Measurements from ENCODE around the gene TBXAS1. TPM values are rescaled to one million over a fixed set of nuclear protein-coding genes. Genes with fewer than 3 reads are reported as not detected.

Gene TBXAS1
- total RNA-seq, 1 experiment from 2014 or later: not detected

DNA sequence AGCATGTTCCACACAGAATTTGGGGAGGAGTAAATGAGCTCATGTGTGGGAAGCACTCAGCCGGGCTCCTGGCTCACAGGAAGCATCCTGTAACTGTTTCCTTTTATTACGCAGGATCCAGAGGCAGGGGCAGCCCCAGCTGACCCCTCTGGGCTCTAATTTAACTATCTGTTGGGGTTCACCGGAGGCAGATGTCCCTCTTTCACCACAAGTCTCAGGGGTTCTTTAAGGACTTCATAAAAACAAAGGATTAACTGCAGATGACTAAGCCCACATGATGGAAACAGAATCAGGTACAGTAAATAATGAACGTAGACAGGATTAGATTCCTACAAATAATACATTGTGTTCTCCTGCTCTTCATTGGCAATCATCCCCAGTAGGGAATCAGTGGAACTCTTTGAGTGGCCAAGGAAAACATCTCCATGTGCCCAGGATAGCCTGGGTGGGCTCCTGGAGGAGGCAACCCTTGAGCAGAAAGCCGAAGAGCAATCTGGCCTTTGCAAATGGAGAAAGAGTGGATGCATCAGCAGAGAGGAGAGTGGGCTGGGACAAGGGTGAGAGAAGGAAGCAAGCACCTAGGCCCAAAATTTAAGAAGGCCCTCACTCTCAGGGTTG is 24.6 kb downstream of the TBXAS1 start:
- Histone ChIP-seq H4K20me1 (ENCODE audit: insufficient read depth, low read depth, low read length) (no peaks in the 10 kb centered on the region), H3K27me3 (ENCODE audit: low read length) (no peaks in the 10 kb centered on the region), H3K4me3 (ENCODE audit: low read length) (no peak overlapping the region), H3K79me2 (ENCODE audit: low read length) (no peaks in the 10 kb centered on the region), H3K4me1 (ENCODE audit: low read length) (no peaks in the 10 kb centered on the region), H3K9me3 (ENCODE audit: low read length) (no peaks in the 10 kb centered on the region), H3K9me2 (replicated peaks; ENCODE audit: insufficient read depth, low read length) (no peaks in the 10 kb centered on the region), H3K27ac (ENCODE audit: low read length) (no peak overlapping the region), H2AFZ (ENCODE audit: low read length) (no peak overlapping the region), H3K4me2 (ENCODE audit: low read depth, low read length, poor library complexity, severe bottlenecking) (no peak overlapping the region), H3K36me3 (ENCODE audit: insufficient read depth, low read length) (no peaks in the 10 kb centered on the region), H3K9ac (ENCODE audit: low read length) (no peak overlapping the region)
- no peak for DNase-seq

DNA sequence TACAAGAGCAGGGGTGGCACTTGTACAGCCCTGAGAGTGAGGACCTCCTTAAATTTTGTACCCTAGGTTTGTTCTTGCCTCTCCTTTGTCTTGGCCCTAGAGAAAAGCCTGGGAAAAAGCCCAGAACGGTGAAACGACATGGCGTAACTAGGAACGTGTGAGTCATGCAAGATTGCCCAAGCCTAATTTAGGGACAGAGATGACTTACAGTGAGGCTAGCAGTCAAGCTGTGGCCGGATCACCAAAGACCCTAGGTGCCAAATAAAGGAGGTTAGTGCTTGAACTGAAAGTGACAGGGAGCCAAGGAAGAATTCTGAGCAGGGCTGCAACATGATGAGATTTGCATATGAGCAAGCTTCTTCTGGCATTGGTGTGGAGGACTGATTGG is 25.1 kb downstream of the TBXAS1 start:
- Histone ChIP-seq H3K4me2 (ENCODE audit: low read depth, low read length, poor library complexity, severe bottlenecking) (no peak overlapping the region), H3K9ac (ENCODE audit: low read length) (no peak overlapping the region), H3K4me1 (ENCODE audit: low read length) (no peaks in the 10 kb centered on the region)

DNA sequence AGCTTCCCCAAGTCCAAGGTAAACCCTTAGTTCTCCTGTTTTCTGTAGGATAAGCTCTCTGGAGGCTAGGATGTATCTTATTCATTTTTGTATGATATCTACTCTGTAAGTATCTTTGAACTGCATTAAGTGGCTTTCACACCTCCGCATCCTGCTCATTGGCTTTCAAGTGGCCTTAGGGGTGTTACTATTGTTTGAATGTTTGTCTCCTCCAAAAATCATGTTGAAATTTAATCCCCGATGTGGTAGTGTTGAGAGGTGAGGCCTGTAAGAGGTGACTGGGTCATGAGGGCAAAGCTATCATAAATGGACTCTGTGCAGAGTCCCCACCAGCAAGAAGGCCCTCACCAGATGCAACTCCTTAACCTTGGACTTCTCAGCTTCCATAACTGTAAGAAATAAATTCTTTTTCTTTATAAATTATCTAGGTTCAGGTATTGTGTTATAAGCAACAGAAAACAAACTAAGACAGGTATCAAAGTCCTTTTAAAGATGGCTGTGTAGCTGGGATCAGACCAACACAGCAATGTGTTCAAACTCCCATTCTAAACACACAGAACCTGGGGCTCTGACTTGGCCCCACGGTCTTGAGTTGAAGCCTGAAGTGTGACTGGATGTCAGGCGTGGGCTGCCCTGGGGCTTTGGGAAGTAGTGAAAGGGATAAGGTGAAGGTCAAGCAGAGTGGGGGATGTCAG is 25.9 kb downstream of the TBXAS1 start:
- H3K4me1 ChIP-seq (ENCODE audit: low read length): no peaks in the 10 kb centered on the region
- H4K20me1 ChIP-seq (ENCODE audit: insufficient read depth, low read depth, low read length): no peaks in the 10 kb centered on the region
- H3K36me3 ChIP-seq (ENCODE audit: insufficient read depth, low read length): no peaks in the 10 kb centered on the region
- no peak overlapping the region for H3K9ac ChIP-seq (ENCODE audit: low read length)
- H3K9me3 ChIP-seq (ENCODE audit: low read length): no peaks in the 10 kb centered on the region
- H3K9me2 ChIP-seq (replicated peaks; ENCODE audit: insufficient read depth, low read length): no peaks in the 10 kb centered on the region
- no peak for DNase-seq
- H3K4me3 ChIP-seq (ENCODE audit: low read length): no peak overlapping the region
- no peak overlapping the region for H3K4me2 ChIP-seq (ENCODE audit: low read depth, low read length, poor library complexity, severe bottlenecking)
- no peaks in the 10 kb centered on the region for H3K27me3 ChIP-seq (ENCODE audit: low read length)
- no peak overlapping the region for H3K27ac ChIP-seq (ENCODE audit: low read length)
- no peaks in the 10 kb centered on the region for H3K79me2 ChIP-seq (ENCODE audit: low read length)
- H2AFZ ChIP-seq (ENCODE audit: low read length): no peak overlapping the region

More for the DNA sequence above, 25.1 kb downstream of the TBXAS1 start:
- no peaks in the 10 kb centered on the region for H3K27me3 ChIP-seq (ENCODE audit: low read length)
- no peaks in the 10 kb centered on the region for H3K79me2 ChIP-seq (ENCODE audit: low read length)
- H3K36me3 ChIP-seq (ENCODE audit: insufficient read depth, low read length): no peaks in the 10 kb centered on the region
- DNase-seq: no peak
- H2AFZ ChIP-seq (ENCODE audit: low read length): no peak overlapping the region
- H4K20me1 ChIP-seq (ENCODE audit: insufficient read depth, low read depth, low read length): no peaks in the 10 kb centered on the region
- no peaks in the 10 kb centered on the region for H3K9me3 ChIP-seq (ENCODE audit: low read length)
- no peaks in the 10 kb centered on the region for H3K9me2 ChIP-seq (replicated peaks; ENCODE audit: insufficient read depth, low read length)
- H3K27ac ChIP-seq (ENCODE audit: low read length): no peak overlapping the region
- no peak overlapping the region for H3K4me3 ChIP-seq (ENCODE audit: low read length)

DNA sequence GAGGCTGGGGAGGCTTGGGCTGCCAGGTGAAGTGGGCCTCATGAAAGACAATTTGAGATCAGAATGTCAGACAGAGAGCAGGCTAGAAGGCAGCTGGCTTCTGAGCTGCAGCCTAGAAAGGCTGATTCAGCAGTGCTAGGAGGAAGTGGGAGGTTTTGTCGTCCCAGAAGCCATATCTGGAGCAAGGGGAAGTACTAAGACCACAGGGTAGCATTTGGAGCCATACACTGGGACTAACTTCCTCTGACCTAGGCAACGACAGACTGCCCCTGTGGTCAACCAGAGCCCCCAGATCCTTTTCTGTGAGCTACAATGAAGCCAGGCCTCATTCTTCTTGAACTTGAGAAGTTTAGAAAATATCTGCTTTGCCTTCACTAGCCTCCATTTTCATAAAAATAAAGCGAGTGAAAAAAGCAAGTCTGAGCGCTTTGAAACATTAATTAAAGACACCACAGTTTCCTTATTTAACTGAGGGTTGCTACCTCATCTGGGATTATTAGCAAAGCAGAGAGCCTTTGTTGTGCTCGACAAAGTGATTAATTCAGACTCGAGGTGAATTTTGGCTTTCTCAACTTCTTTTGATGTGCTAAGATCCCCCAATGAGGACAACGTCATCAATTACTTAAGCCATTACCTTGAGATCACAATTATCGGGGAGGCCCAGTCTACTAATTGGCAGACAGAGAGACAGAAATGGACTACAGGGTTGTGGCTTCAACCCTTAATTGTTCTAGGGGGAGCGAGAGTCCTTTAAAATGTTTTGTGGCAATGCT is 26.6 kb downstream of the TBXAS1 start:
- H3K9me2 ChIP-seq (replicated peaks; ENCODE audit: insufficient read depth, low read length): no peaks in the 10 kb centered on the region
- H2AFZ ChIP-seq (ENCODE audit: low read length): no peak overlapping the region
- no peak overlapping the region for H3K9ac ChIP-seq (ENCODE audit: low read length)
- DNase-seq: peak; percentile 17
- H4K20me1 ChIP-seq (ENCODE audit: insufficient read depth, low read depth, low read length): no peaks in the 10 kb centered on the region
- H3K9me3 ChIP-seq (ENCODE audit: low read length): no peaks in the 10 kb centered on the region
- no peak overlapping the region for H3K4me2 ChIP-seq (ENCODE audit: low read depth, low read length, poor library complexity, severe bottlenecking)
- no peaks in the 10 kb centered on the region for H3K36me3 ChIP-seq (ENCODE audit: insufficient read depth, low read length)
- no peak overlapping the region for H3K27ac ChIP-seq (ENCODE audit: low read length)
- no peaks in the 10 kb centered on the region for H3K27me3 ChIP-seq (ENCODE audit: low read length)
- H3K79me2 ChIP-seq (ENCODE audit: low read length): no peaks in the 10 kb centered on the region
- H3K4me3 ChIP-seq (ENCODE audit: low read length): no peak overlapping the region
- no peaks in the 10 kb centered on the region for H3K4me1 ChIP-seq (ENCODE audit: low read length)

DNA sequence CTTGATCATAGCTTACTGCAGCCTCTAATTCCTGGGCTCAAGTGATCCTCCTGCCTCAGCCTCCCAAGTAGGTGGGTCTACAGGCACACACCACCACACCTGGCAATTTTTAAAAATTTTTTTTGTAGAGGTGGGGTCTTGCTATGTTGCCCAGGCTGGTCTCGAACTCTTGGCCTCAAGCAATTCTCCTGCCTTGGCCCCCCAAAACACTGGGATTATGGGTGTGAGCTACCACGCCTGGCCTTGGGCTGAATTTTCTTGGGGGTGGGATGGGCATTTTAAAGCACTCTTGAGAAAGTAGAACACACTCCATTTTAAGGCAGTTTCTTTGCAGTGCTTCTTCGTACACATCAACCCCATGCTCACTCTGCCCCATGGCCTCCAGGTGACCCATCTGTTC is 28.7 kb downstream of the TBXAS1 start:
- Histone ChIP-seq H3K36me3 (ENCODE audit: insufficient read depth, low read length) (no peaks in the 10 kb centered on the region), H3K9me2 (replicated peaks; ENCODE audit: insufficient read depth, low read length) (no peaks in the 10 kb centered on the region), H3K79me2 (ENCODE audit: low read length) (no peaks in the 10 kb centered on the region), H3K9ac (ENCODE audit: low read length) (no peak overlapping the region), H4K20me1 (ENCODE audit: insufficient read depth, low read depth, low read length) (no peaks in the 10 kb centered on the region), H3K4me2 (ENCODE audit: low read depth, low read length, poor library complexity, severe bottlenecking) (no peak overlapping the region), H3K9me3 (ENCODE audit: low read length) (no peaks in the 10 kb centered on the region), H3K4me1 (ENCODE audit: low read length) (no peaks in the 10 kb centered on the region), H3K27me3 (ENCODE audit: low read length) (no peaks in the 10 kb centered on the region), H3K4me3 (ENCODE audit: low read length) (no peak overlapping the region), H3K27ac (ENCODE audit: low read length) (no peak overlapping the region), H2AFZ (ENCODE audit: low read length) (no peak overlapping the region)
- peak; percentile 7 for DNase-seq

DNA sequence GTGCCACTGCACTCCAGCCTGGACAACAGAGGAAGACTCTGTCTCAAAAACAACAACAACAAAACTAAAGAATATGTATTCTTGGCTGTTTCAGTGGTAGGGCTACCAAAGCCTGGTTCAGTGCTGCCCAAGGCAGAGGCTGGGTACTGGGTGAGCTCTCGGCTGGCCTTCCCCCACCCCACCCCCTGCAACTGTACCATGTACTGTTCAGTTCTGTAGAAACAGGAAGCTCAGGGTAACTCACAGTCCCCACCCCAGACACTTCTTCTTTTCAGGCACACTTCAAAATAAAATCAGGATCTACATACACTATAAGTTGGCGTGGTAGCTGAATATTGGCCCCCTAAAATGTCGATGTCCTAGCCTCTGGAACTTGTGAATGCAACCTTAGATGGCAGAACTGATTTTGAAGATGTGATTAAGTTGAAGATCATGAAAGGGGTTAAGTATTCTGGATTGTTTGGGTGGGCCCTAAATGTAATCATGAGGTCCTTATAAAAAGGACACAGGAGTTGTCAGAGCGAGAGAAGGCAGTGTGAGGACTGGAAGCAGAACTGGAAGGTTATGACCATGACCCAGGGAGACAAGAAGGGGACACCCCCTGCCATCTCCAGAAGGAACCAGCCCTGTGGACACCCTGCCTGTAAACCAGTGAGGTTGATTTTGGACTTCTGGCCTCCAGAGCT is 31.2 kb downstream of the TBXAS1 start:
- H3K36me3 ChIP-seq (ENCODE audit: insufficient read depth, low read length): no peaks in the 10 kb centered on the region
- no peaks in the 10 kb centered on the region for H3K4me1 ChIP-seq (ENCODE audit: low read length)
- DNase-seq: no peak
- no peaks in the 10 kb centered on the region for H4K20me1 ChIP-seq (ENCODE audit: insufficient read depth, low read depth, low read length)
- no peaks in the 10 kb centered on the region for H3K9me2 ChIP-seq (replicated peaks; ENCODE audit: insufficient read depth, low read length)
- H3K27ac ChIP-seq (ENCODE audit: low read length): no peak overlapping the region
- peaks cover 3% of the 10 kb centered on the region; the same call in 1 of the 2 replicates for H3K9me3 ChIP-seq (ENCODE audit: low read length)
- H3K79me2 ChIP-seq (ENCODE audit: low read length): no peaks in the 10 kb centered on the region
- H3K4me2 ChIP-seq (ENCODE audit: low read depth, low read length, poor library complexity, severe bottlenecking): no peak overlapping the region
- no peak overlapping the region for H3K4me3 ChIP-seq (ENCODE audit: low read length)
- H3K27me3 ChIP-seq (ENCODE audit: low read length): no peaks in the 10 kb centered on the region
- no peak overlapping the region for H2AFZ ChIP-seq (ENCODE audit: low read length)
- H3K9ac ChIP-seq (ENCODE audit: low read length): no peak overlapping the region

DNA sequence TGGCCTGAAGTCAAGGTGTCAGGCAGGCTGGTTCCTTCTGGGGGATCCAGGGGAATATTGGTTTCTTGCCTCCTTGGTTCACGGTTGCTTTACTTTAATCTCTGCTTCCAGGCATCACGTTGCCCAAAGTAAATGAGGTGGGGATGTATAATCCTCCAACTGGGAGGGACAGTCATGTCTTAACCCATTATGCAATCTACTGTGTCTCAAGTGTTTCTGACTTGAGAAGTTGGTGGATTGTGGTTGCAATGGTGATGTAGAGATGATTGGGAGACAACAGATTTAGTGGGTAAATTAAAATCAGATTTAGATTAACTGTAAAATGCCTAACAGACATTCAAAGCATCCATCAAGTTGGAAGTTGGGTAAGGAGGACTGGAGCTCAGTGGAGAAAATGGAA is 32.7 kb downstream of the TBXAS1 start:
- Histone ChIP-seq H3K4me3 (ENCODE audit: low read length) (no peak overlapping the region), H3K4me1 (ENCODE audit: low read length) (no peaks in the 10 kb centered on the region), H3K9me2 (replicated peaks; ENCODE audit: insufficient read depth, low read length) (no peaks in the 10 kb centered on the region), H2AFZ (ENCODE audit: low read length) (no peak overlapping the region), H3K27me3 (ENCODE audit: low read length) (no peaks in the 10 kb centered on the region), H4K20me1 (ENCODE audit: insufficient read depth, low read depth, low read length) (no peaks in the 10 kb centered on the region), H3K36me3 (ENCODE audit: insufficient read depth, low read length) (no peaks in the 10 kb centered on the region), H3K9ac (ENCODE audit: low read length) (no peak overlapping the region), H3K27ac (ENCODE audit: low read length) (no peak overlapping the region), H3K79me2 (ENCODE audit: low read length) (no peaks in the 10 kb centered on the region), H3K9me3 (ENCODE audit: low read length) (peaks cover 3% of the 10 kb centered on the region; the same call in 1 of the 2 replicates), H3K4me2 (ENCODE audit: low read depth, low read length, poor library complexity, severe bottlenecking) (no peak overlapping the region)
- DNase-seq: no peak

Data from Karpas-422 (cell line).